HepG2 (cell line): ENCODE measurements around the gene STK32C. TPM values are rescaled to one million over a fixed set of nuclear protein-coding genes. Genes with fewer than 3 reads are reported as not detected.

ENCODE experiments used
- BRD4 ChIP-seq: sonication (generic); formaldehyde crosslinking; IDR thresholded peaks from 2 replicates; pipeline ENCODE4 v1.4.0; 2020; ENCODE audit warnings: missing genetic modification reagents
- CEBPB ChIP-seq: IDR thresholded peaks from 2 replicates; pipeline ENCODE4 v1.6.1; 2011; ENCODE audit warnings: low read depth, low read length, improper control_type of control experiment, borderline replicate concordance
- DNMT1 ChIP-seq: sonication (generic); formaldehyde crosslinking; IDR thresholded peaks from 2 replicates; pipeline ENCODE4 v1.5.1; 2020; ENCODE audit warnings: mild to moderate bottlenecking, missing genetic modification reagents
- GATAD2A ChIP-seq: IDR thresholded peaks from 2 replicates; pipeline ENCODE4 v1.6.1; 2016
- HNF4G ChIP-seq, 2 experiments: sonication (generic) in 1 of 2; formaldehyde crosslinking in 1 of 2; IDR thresholded peaks; 2 replicates each; pipeline versions ENCODE4 v1.4.0 to v1.6.1; 2011 to 2020; ENCODE audit warnings: borderline replicate concordance in 2 of 2, low read depth in 2 of 2, mild to moderate bottlenecking in 2 of 2, low read length in 1 of 2, missing genetic modification reagents in 1 of 2, moderate library complexity in 1 of 2
- KDM3A ChIP-seq: IDR thresholded peaks from 2 replicates; pipeline ENCODE4 v1.6.1; 2018; ENCODE audit warnings: low read depth, missing compliant biosample characterization
- KDM4B ChIP-seq: sonication (generic); formaldehyde crosslinking; IDR thresholded peaks from 2 replicates; pipeline ENCODE4 v1.4.0; 2020; ENCODE audit warnings: missing genetic modification reagents
- KLF16 ChIP-seq, 2 experiments: sonication (generic) in 1 of 2; formaldehyde crosslinking in 1 of 2; IDR thresholded peaks; 2 replicates each; pipeline versions ENCODE4 v1.6.1 to v1.8.0; 2016 to 2023; ENCODE audit warnings: missing genetic modification reagents in 2 of 2, missing compliant biosample characterization in 1 of 2
- MXD4 ChIP-seq: IDR thresholded peaks from 2 replicates; pipeline ENCODE4 v1.6.1; 2016; ENCODE audit warnings: mild to moderate bottlenecking, missing biosample characterization, missing genetic modification reagents
- NFKB2 ChIP-seq: sonication (generic); formaldehyde crosslinking; IDR thresholded peaks from 2 replicates; pipeline ENCODE4 v1.4.0; 2020; ENCODE audit warnings: missing genetic modification reagents, borderline replicate concordance
- NR3C1 ChIP-seq: sonication (generic); formaldehyde crosslinking; IDR thresholded peaks from 2 replicates; pipeline ENCODE4 v1.4.0; 2020; ENCODE audit warnings: missing genetic modification reagents
- RARG ChIP-seq: sonication (generic); formaldehyde crosslinking; IDR thresholded peaks from 2 replicates; pipeline ENCODE4 v1.4.0; 2020; ENCODE audit warnings: low read depth, mild to moderate bottlenecking, missing genetic modification reagents
- RELA ChIP-seq: sonication (generic); formaldehyde crosslinking; IDR thresholded peaks from 2 replicates; pipeline ENCODE4 v1.4.0; 2020; ENCODE audit warnings: missing genetic modification reagents
- RFX5 ChIP-seq: IDR thresholded peaks from 2 replicates; pipeline ENCODE4 v1.6.1; 2011; ENCODE audit warnings: low read depth, low read length, improper control_type of control experiment
- U2AF1 ChIP-seq: fragments of 200-400 bp; formaldehyde crosslinking; optimal IDR thresholded peaks from 2 replicates; pipeline ENCODE3; 2017; ENCODE audit warnings: mild to moderate bottlenecking, low read depth, low read length
- ZNF136 ChIP-seq: sonication (generic); formaldehyde crosslinking; IDR thresholded peaks from 2 replicates; pipeline ENCODE4 v1.8.1; 2022; ENCODE audit warnings: low read depth, mild to moderate bottlenecking, moderate library complexity, missing genetic modification reagents
- ZNF543 ChIP-seq: sonication (generic); formaldehyde crosslinking; IDR thresholded peaks from 2 replicates; pipeline ENCODE4 v1.4.0; 2020; ENCODE audit warnings: mild to moderate bottlenecking, missing genetic modification reagents
- ZNF772 ChIP-seq: sonication (generic); formaldehyde crosslinking; IDR thresholded peaks from 2 replicates; pipeline ENCODE4 v1.5.0; 2020; ENCODE audit warnings: mild to moderate bottlenecking, missing genetic modification reagents
- ZNF788 ChIP-seq: sonication (generic); formaldehyde crosslinking; IDR thresholded peaks from 2 replicates; pipeline ENCODE4 v1.5.0; 2020; ENCODE audit warnings: mild to moderate bottlenecking, missing genetic modification reagents, borderline replicate concordance
- ZSCAN12 ChIP-seq: sonication (generic); formaldehyde crosslinking; IDR thresholded peaks from 2 replicates; pipeline ENCODE4 v1.9.0; 2021; ENCODE audit warnings: mild to moderate bottlenecking, missing genetic modification reagents
- polyA plus RNA-seq, 8 experiments: library from polyadenylated mRNA; depleted of rRNA in 3 of 8; stranded (reverse) in 7 of 8; unstranded in 1 of 8; fragments of >200 nt; fragmentation: Illumina TruSeq in 4 of 8; extraction: Trizol in 4 of 8; gene quantifications; 2 replicates each; pipeline versions ENCODE4 v1.2.1 to v1.2.3, GENCODE V29; 2011 to 2016; ENCODE audit warnings: low read depth in 4 of 8, missing spikeins in 1 of 8, mixed read lengths in 1 of 8; ENCODE audit not compliant: insufficient read depth in 1 of 8
- total RNA-seq, 5 experiments: library from RNA; depleted of rRNA; stranded (reverse); fragments of >200 nt; fragmentation: Illumina TruSeq; extraction: Trizol; gene quantifications; 2 replicates each; pipeline ENCODE4 v1.2.3, GENCODE V29; 2016; ENCODE audit warnings: low read depth in 1 of 5
- TF ChIP-seq, protein P1 (sequence below): sonication (generic); formaldehyde crosslinking; IDR thresholded peaks from 2 replicates; pipeline ENCODE4 v1.4.0; 2020; ENCODE audit warnings: missing genetic modification reagents, mild to moderate bottlenecking, borderline replicate concordance
- TF ChIP-seq, protein P2 (sequence below): sonication (generic); formaldehyde crosslinking; IDR thresholded peaks from 2 replicates; pipeline ENCODE4; 2020; ENCODE audit warnings: missing genetic modification reagents, mild to moderate bottlenecking, borderline replicate concordance
- TF ChIP-seq, protein P3 (sequence below): sonication (generic); formaldehyde crosslinking; IDR thresholded peaks from 2 replicates; pipeline ENCODE4 v1.4.0; 2020; ENCODE audit warnings: mild to moderate bottlenecking, low read depth, missing genetic modification reagents
- TF ChIP-seq, protein P4 (sequence below): IDR thresholded peaks from 2 replicates; pipeline ENCODE4 v1.6.1; 2018; ENCODE audit warnings: missing genetic modification reagents

Gene STK32C
- total and polyA plus RNA-seq, 2 of the 13 experiments (the other 11 are each of a cell fraction or from before 2014, with no cell fraction given): 10.9 to 19.4 TPM

DNA sequence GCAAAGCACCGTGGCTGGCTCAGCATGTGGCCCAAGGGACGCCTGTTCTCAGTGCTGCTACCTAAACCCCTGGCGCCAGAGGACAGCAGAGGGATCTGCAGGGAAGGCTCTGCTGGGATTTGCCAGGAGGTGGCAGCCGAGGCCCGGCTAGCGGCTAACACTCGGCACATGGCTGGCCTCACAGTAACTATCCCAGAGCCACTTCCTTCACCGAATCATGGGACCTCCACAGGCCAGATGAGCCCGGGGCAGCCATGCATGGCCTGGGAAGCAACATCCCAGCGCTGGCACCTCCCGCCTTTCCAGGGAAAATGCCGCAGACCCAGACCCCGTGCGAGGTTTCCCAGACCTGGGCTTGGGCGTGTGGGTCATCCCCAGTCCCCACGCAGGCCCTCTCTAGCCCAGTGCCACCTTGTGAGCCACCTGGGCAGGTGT is 84.6 kb downstream of the STK32C start (continued):
- TF ChIP-seq HNF4G (IDR thresholded peaks at IDR 0.05; ENCODE audit: borderline replicate concordance, low read depth, low read length) (no peak), HNF4G (CRISPR knock-in tag; IDR thresholded peaks at IDR 0.05; ENCODE audit: borderline replicate concordance, low read depth) (no peak), ZNF543 (no peak), U2AF1 (no peak), KDM3A (CRISPR knock-in tag) (peak; percentile 80; the same call in 1 of the 2 replicates), RFX5 (0 out of 2 replicates have a peak, but pooled peaks have one; percentile 4), ZNF136 (CRISPR knock-in tag) (no peak), MXD4 (CRISPR knock-in tag) (peak; percentile 68; the same call in 1 of the 2 replicates), NFKB2 (peak; percentile 28; the same call in 1 of the 2 replicates), RELA (0 out of 2 replicates have a peak, but pooled peaks have one; percentile 62), NR3C1 (no peak), DNMT1 (CRISPR knock-in tag) (no peak), ZSCAN12 (CRISPR knock-in tag) (no peak), KDM4B (CRISPR knock-in tag) (0 out of 2 replicates have a peak, but pooled peaks have one; percentile 13), ZNF788 (peak; percentile 24; the same call in 1 of the 2 replicates), BRD4 (CRISPR knock-in tag) (no peak), CEBPB (no peak), KLF16 (CRISPR knock-in tag; IDR thresholded peaks at IDR 0.05) (no peak), RARG (CRISPR knock-in tag) (no peak), GATAD2A (no peak), ZNF772 (CRISPR knock-in tag) (no peak; the same call in 1 of the 2 replicates)
- TF ChIP-seq, protein P1, sequence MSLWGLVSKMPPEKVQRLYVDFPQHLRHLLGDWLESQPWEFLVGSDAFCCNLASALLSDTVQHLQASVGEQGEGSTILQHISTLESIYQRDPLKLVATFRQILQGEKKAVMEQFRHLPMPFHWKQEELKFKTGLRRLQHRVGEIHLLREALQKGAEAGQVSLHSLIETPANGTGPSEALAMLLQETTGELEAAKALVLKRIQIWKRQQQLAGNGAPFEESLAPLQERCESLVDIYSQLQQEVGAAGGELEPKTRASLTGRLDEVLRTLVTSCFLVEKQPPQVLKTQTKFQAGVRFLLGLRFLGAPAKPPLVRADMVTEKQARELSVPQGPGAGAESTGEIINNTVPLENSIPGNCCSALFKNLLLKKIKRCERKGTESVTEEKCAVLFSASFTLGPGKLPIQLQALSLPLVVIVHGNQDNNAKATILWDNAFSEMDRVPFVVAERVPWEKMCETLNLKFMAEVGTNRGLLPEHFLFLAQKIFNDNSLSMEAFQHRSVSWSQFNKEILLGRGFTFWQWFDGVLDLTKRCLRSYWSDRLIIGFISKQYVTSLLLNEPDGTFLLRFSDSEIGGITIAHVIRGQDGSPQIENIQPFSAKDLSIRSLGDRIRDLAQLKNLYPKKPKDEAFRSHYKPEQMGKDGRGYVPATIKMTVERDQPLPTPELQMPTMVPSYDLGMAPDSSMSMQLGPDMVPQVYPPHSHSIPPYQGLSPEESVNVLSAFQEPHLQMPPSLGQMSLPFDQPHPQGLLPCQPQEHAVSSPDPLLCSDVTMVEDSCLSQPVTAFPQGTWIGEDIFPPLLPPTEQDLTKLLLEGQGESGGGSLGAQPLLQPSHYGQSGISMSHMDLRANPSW (CRISPR knock-in tag): no peak
- TF ChIP-seq, protein P2, sequence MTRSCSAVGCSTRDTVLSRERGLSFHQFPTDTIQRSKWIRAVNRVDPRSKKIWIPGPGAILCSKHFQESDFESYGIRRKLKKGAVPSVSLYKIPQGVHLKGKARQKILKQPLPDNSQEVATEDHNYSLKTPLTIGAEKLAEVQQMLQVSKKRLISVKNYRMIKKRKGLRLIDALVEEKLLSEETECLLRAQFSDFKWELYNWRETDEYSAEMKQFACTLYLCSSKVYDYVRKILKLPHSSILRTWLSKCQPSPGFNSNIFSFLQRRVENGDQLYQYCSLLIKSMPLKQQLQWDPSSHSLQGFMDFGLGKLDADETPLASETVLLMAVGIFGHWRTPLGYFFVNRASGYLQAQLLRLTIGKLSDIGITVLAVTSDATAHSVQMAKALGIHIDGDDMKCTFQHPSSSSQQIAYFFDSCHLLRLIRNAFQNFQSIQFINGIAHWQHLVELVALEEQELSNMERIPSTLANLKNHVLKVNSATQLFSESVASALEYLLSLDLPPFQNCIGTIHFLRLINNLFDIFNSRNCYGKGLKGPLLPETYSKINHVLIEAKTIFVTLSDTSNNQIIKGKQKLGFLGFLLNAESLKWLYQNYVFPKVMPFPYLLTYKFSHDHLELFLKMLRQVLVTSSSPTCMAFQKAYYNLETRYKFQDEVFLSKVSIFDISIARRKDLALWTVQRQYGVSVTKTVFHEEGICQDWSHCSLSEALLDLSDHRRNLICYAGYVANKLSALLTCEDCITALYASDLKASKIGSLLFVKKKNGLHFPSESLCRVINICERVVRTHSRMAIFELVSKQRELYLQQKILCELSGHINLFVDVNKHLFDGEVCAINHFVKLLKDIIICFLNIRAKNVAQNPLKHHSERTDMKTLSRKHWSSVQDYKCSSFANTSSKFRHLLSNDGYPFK (CRISPR knock-in tag): 0 out of 2 replicates have a peak, but pooled peaks have one; percentile 14
- TF ChIP-seq, protein P3, sequence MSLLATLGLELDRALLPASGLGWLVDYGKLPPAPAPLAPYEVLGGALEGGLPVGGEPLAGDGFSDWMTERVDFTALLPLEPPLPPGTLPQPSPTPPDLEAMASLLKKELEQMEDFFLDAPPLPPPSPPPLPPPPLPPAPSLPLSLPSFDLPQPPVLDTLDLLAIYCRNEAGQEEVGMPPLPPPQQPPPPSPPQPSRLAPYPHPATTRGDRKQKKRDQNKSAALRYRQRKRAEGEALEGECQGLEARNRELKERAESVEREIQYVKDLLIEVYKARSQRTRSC (CRISPR knock-in tag): no peak
- TF ChIP-seq, protein P4, sequence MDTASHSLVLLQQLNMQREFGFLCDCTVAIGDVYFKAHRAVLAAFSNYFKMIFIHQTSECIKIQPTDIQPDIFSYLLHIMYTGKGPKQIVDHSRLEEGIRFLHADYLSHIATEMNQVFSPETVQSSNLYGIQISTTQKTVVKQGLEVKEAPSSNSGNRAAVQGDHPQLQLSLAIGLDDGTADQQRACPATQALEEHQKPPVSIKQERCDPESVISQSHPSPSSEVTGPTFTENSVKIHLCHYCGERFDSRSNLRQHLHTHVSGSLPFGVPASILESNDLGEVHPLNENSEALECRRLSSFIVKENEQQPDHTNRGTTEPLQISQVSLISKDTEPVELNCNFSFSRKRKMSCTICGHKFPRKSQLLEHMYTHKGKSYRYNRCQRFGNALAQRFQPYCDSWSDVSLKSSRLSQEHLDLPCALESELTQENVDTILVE: no peak
